HEK293 (cell line): Measurements from ENCODE around the gene ANKRA2.
A peak's percentile ranks its signal among the peaks of the same experiment; 100 is the strongest.

ENCODE experiments used
- CTCF ChIA-PET: fragments of 350-600 bp; formaldehyde crosslinking; extraction: SDS; loops from one replicate; lab custom pipeline; 2021; ENCODE audit warnings: antibody characterized with exemption; lab: Yijun Ruan, JAX
- POLR2A ChIA-PET: fragments of 300-600 bp; formaldehyde crosslinking; extraction: SDS; loops from one replicate; lab custom pipeline; 2020; ENCODE audit warnings: antibody characterized with exemption, inconsistent platforms; lab: Yijun Ruan, JAX
- H3K27ac ChIP-seq: fragments of 200-500 bp; sonication (Bioruptor generic); 2 replicates; pipeline ENCODE4 v1.5.1; 2014; ENCODE audit warnings: low read depth, low read length, control low read depth, inconsistent platforms; ENCODE audit errors: extremely low read depth
- H3K36me3 ChIP-seq, 2 experiments: fragments of 200-500 bp in 1 of 2; sonication (Bioruptor generic) in 1 of 2; 1 replicate in 1 of 2; 2 replicates in 1 of 2; pipeline ENCODE4 v1.5.1; 2014 to 2017; ENCODE audit warnings: inconsistent platforms in 2 of 2, low read length in 2 of 2; ENCODE audit not compliant: control insufficient read depth in 2 of 2, insufficient read depth in 1 of 2
- H3K4me1 ChIP-seq: fragments of 200-500 bp; sonication (Bioruptor generic); 2 replicates; pipeline ENCODE4 v1.5.1; 2014; ENCODE audit warnings: mild to moderate bottlenecking, low read length, inconsistent platforms; ENCODE audit not compliant: control insufficient read depth, insufficient read depth
- H3K4me3 ChIP-seq: 2 replicates; pipeline ENCODE4 v1.5.1; 2011; ENCODE audit warnings: low read depth, mild to moderate bottlenecking, control low read depth, low read length, moderate library complexity
- H3K9me3 ChIP-seq: fragments of 200-500 bp; sonication (Bioruptor generic); 2 replicates; pipeline ENCODE4 v1.5.1; 2014; ENCODE audit warnings: low read depth, low read length, inconsistent platforms; ENCODE audit not compliant: control insufficient read depth, insufficient read depth
- GLIS1 ChIP-seq: fragments of 450-650 bp; formaldehyde crosslinking; IDR thresholded peaks from 2 replicates; pipeline ENCODE4 v1.5.1; 2016; ENCODE audit warnings: missing biosample characterization, missing genetic modification characterization
- HOXA7 ChIP-seq: sonication (generic); formaldehyde crosslinking; IDR thresholded peaks from 2 replicates; pipeline ENCODE4 v1.8.1; 2022; ENCODE audit warnings: missing genetic modification reagents, borderline replicate concordance
- PRDM2 ChIP-seq: fragments of 450-650 bp; formaldehyde crosslinking; IDR thresholded peaks from 2 replicates; pipeline ENCODE4 v1.5.1; 2016; ENCODE audit warnings: missing biosample characterization, missing genetic modification characterization, borderline replicate concordance
- REPIN1 ChIP-seq: fragments of 450-650 bp; formaldehyde crosslinking; IDR thresholded peaks from 2 replicates; pipeline ENCODE4 v1.5.1; 2017; ENCODE audit warnings: missing biosample characterization, missing genetic modification characterization, low read depth
- SCRT1 ChIP-seq: fragments of 450-650 bp; formaldehyde crosslinking; IDR thresholded peaks from 2 replicates; pipeline ENCODE4 v1.5.1; 2016; ENCODE audit warnings: missing biosample characterization, missing genetic modification characterization, borderline replicate concordance
- SCRT2 ChIP-seq: fragments of 450-650 bp; formaldehyde crosslinking; IDR thresholded peaks from 2 replicates; pipeline ENCODE4 v1.5.1; 2016; ENCODE audit warnings: missing biosample characterization, missing genetic modification characterization
- TCF7L2 ChIP-seq: IDR thresholded peaks from 2 replicates; pipeline ENCODE4 v1.6.1; 2011; ENCODE audit warnings: low read depth, mild to moderate bottlenecking, inconsistent platforms, low read length, moderate library complexity, borderline replicate concordance
- ZBTB10 ChIP-seq: fragments of 450-650 bp; formaldehyde crosslinking; IDR thresholded peaks from 2 replicates; pipeline ENCODE4 v1.5.1; 2016; ENCODE audit warnings: missing biosample characterization, missing genetic modification characterization
- ZBTB11 ChIP-seq: fragments of 450-650 bp; formaldehyde crosslinking; conservative IDR thresholded peaks from 2 replicates; pipeline ENCODE4 v1.5.1; 2016; ENCODE audit warnings: low read depth, missing biosample characterization, missing genetic modification characterization
- ZBTB17 ChIP-seq: fragments of 450-650 bp; formaldehyde crosslinking; IDR thresholded peaks from 2 replicates; pipeline ENCODE4 v1.5.1; 2016; ENCODE audit warnings: missing biosample characterization, missing genetic modification characterization
- ZNF133 ChIP-seq: fragments of 450-650 bp; formaldehyde crosslinking; IDR thresholded peaks from 2 replicates; pipeline ENCODE4 v1.5.1; 2016; ENCODE audit warnings: missing biosample characterization, missing genetic modification characterization
- ZNF146 ChIP-seq: fragments of 450-650 bp; formaldehyde crosslinking; IDR thresholded peaks from 2 replicates; pipeline ENCODE4 v1.5.1; 2016; ENCODE audit warnings: missing biosample characterization, missing genetic modification characterization
- ZNF175 ChIP-seq: fragments of 450-650 bp; formaldehyde crosslinking; IDR thresholded peaks from 2 replicates; pipeline ENCODE4 v1.5.1; 2016; ENCODE audit warnings: missing biosample characterization, missing genetic modification characterization
- ZNF19 ChIP-seq: fragments of 450-650 bp; formaldehyde crosslinking; IDR thresholded peaks from 2 replicates; pipeline ENCODE4; 2016; ENCODE audit warnings: missing biosample characterization, missing genetic modification characterization, low read depth
- ZNF366 ChIP-seq: fragments of 450-650 bp; formaldehyde crosslinking; conservative IDR thresholded peaks from 2 replicates; pipeline ENCODE4 v1.5.1; 2016; ENCODE audit warnings: missing biosample characterization, missing genetic modification characterization
- ZNF37A ChIP-seq: fragments of 450-650 bp; IDR thresholded peaks from 2 replicates; pipeline ENCODE4 v1.5.1; 2018; ENCODE audit warnings: missing biosample characterization, missing genetic modification characterization
- ZNF549 ChIP-seq: fragments of 450-650 bp; IDR thresholded peaks from 2 replicates; pipeline ENCODE4 v1.5.1; 2018; ENCODE audit warnings: missing biosample characterization, missing genetic modification characterization, mild to moderate bottlenecking, inconsistent platforms, moderate library complexity
- ZNF654 ChIP-seq: fragments of 450-650 bp; formaldehyde crosslinking; IDR thresholded peaks from 2 replicates; pipeline ENCODE4 v1.5.1; 2016; ENCODE audit warnings: low read depth, missing biosample characterization, missing genetic modification characterization
- ZNF76 ChIP-seq: fragments of 450-650 bp; formaldehyde crosslinking; IDR thresholded peaks from 2 replicates; pipeline ENCODE4; 2016; ENCODE audit warnings: low read depth, missing biosample characterization, missing genetic modification characterization, borderline replicate concordance
- ZNF776 ChIP-seq: fragments of 450-650 bp; formaldehyde crosslinking; IDR thresholded peaks from 2 replicates; pipeline ENCODE4 v1.5.0; 2017; ENCODE audit warnings: missing biosample characterization, missing genetic modification characterization, borderline replicate concordance

The ANKRA2 gene

GRCh38 chr5:73558950-73559349 lies 6.5 kb downstream of the ANKRA2 start:
- H3K4me3 ChIP-seq = no peak overlapping the region
- H3K36me3 ChIP-seq = peaks cover 74 to 76% of the 10 kb centered on the region in 2 experiments
- CTCF ChIA-PET = interaction anchor here (0.7 to 1.3 kb wide), 7 partner anchors 21 to 1912 kb away, joined by 3 to 7 read pairs (median 3); no protein-coding TSS in a partner anchor
- H3K9me3 ChIP-seq = no peaks in the 10 kb centered on the region
- no peak overlapping the region for H3K27ac ChIP-seq
- no peaks in the 10 kb centered on the region for H3K4me1 ChIP-seq
- POLR2A ChIA-PET = no interaction called here
- TF ChIP-seq ZNF654 (tag by site-specific recombination) (0 out of 2 replicates have a peak, but pooled peaks have one; percentile 7), ZNF76 (tag by site-specific recombination) (no peak)

GRCh38 chr5:73552642-73553041 lies 12.8 kb downstream of the ANKRA2 start:
- ChIA-PET POLR2A (no interaction called here), CTCF (no interaction called here)
- Histone ChIP-seq H3K36me3 (peaks cover 43 to 51% of the 10 kb centered on the region in 2 experiments), H3K27ac (no peak overlapping the region), H3K4me3 (no peak overlapping the region), H3K9me3 (no peaks in the 10 kb centered on the region), H3K4me1 (no peaks in the 10 kb centered on the region)
- TF ChIP-seq GLIS1 (tag by site-specific recombination) (no peak), PRDM2 (tag by site-specific recombination) (no peak), ZNF133 (tag by site-specific recombination) (no peak), ZNF366 (no peak), SCRT2 (tag by site-specific recombination) (peak; percentile 92), REPIN1 (tag by site-specific recombination) (no peak), ZNF76 (tag by site-specific recombination) (no peak), HOXA7 (CRISPR knock-in tag) (no peak), ZNF776 (no peak), ZBTB17 (no peak), ZNF549 (no peak), SCRT1 (tag by site-specific recombination) (0 out of 2 replicates have a peak, but pooled peaks have one; percentile 20), ZNF175 (tag by site-specific recombination) (no peak)

DNA sequence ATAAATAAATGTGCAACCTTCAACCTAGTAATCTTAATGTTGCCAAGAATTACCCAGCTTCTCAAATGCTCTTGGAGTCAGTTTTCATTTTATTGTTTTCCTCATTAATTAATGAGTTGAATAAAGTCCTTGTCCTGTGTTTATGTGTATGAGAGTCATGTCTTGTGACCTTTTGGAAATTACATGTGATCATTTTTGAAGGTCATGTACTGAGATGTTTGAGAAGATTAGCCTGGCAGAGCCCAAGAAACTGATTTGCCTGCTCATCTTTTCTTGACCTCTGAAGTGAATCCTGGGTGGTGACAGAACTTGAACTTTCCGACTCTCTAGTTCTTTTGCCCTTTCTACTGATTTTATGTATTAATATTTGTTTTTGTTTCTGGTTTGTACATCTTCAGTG lies 15.4 kb downstream of the ANKRA2 start:
- ChIA-PET CTCF (interaction anchor here (0.7 to 1.4 kb wide), 2 partner anchors 11 to 13 kb away, joined by 3 to 4 read pairs; no protein-coding TSS in a partner anchor), POLR2A (no interaction called here)
- no peaks in the 10 kb centered on the region for H3K9me3 ChIP-seq
- peaks cover 20 to 29% of the 10 kb centered on the region in 2 experiments for H3K36me3 ChIP-seq
- no peak overlapping the region for H3K27ac ChIP-seq
- H3K4me1 ChIP-seq = no peaks in the 10 kb centered on the region
- H3K4me3 ChIP-seq = no peak overlapping the region
- TF ChIP-seq ZBTB11 (tag by site-specific recombination) (no peak), ZNF37A (no peak), TCF7L2 (no peak), ZNF19 (tag by site-specific recombination) (no peak), ZBTB10 (tag by site-specific recombination) (no peak), ZNF146 (tag by site-specific recombination) (no peak)
